Astrocyte (in vitro differentiated cells and primary cell): Measurements from ENCODE around the gene NFATC3. TPM values are rescaled to one million over a fixed set of nuclear protein-coding genes. Genes with fewer than 3 reads are reported as not detected.

Source experiments
- DNase-seq: peaks from one replicate; pipeline ENCODE4 v3.0.0-alpha.2; 2010; ENCODE audit warnings: low read depth
- FAIRE-seq: peaks from 2 replicates; lab custom pipeline; 2011; peaks lifted over from hg19 to GRCh38; lab: Jason Lieb, UNC
- H2AFZ ChIP-seq: 2 replicates; pipeline ENCODE4 v1.6.0; 2012; ENCODE audit warnings: low read depth, low read length, inconsistent platforms
- H3K27ac ChIP-seq: 2 replicates; pipeline ENCODE4 v1.5.1; 2011; ENCODE audit warnings: low read depth, low read length, inconsistent platforms
- H3K27me3 ChIP-seq: 2 replicates; pipeline ENCODE4 v1.6.0; 2011; ENCODE audit warnings: low read length, inconsistent platforms; ENCODE audit not compliant: insufficient read depth
- H3K36me3 ChIP-seq: 2 replicates; pipeline ENCODE4 v1.5.1; 2011; ENCODE audit warnings: low read length, inconsistent platforms; ENCODE audit not compliant: insufficient read depth
- H3K4me1 ChIP-seq: 2 replicates; pipeline ENCODE4 v1.5.1; 2011; ENCODE audit warnings: low read length, inconsistent platforms; ENCODE audit not compliant: insufficient read depth
- H3K4me2 ChIP-seq: 2 replicates; pipeline ENCODE4 v1.6.0; 2012; ENCODE audit warnings: low read length, inconsistent platforms
- H3K4me3 ChIP-seq: 2 replicates; pipeline ENCODE4 v1.5.1; 2011; ENCODE audit warnings: low read depth, mild to moderate bottlenecking, low read length, inconsistent platforms; ENCODE audit not compliant: insufficient read depth
- H3K79me2 ChIP-seq: 2 replicates; pipeline ENCODE4 v1.6.0; 2012; ENCODE audit warnings: mild to moderate bottlenecking, low read length, inconsistent platforms; ENCODE audit not compliant: insufficient read depth
- H3K9ac ChIP-seq: 2 replicates; pipeline ENCODE4 v1.6.0; 2012; ENCODE audit warnings: mild to moderate bottlenecking, low read length, inconsistent platforms
- H3K9me3 ChIP-seq: 2 replicates; pipeline ENCODE4 v1.5.1; 2012; ENCODE audit warnings: low read depth, mild to moderate bottlenecking, low read length, inconsistent platforms; ENCODE audit not compliant: insufficient read depth
- H4K20me1 ChIP-seq: 2 replicates; pipeline ENCODE4 v1.6.0; 2012; ENCODE audit warnings: low read length, inconsistent platforms; ENCODE audit not compliant: insufficient read depth
- H3K27ac Mint-ChIP-seq: one replicate; pipeline ENCODE4 v1.8.0; 2021; ENCODE audit warnings: mild to moderate bottlenecking, mixed read lengths; ENCODE audit not compliant: unreplicated experiment
- H3K27me3 Mint-ChIP-seq: one replicate; pipeline ENCODE4 v1.8.0; 2021; ENCODE audit warnings: low read depth, mixed read lengths; ENCODE audit not compliant: unreplicated experiment
- H3K36me3 Mint-ChIP-seq: one replicate; pipeline ENCODE4 v1.8.0; 2021; ENCODE audit warnings: low read depth, mixed read lengths; ENCODE audit not compliant: unreplicated experiment
- H3K4me1 Mint-ChIP-seq: one replicate; pipeline ENCODE4 v1.8.0; 2021; ENCODE audit warnings: low read depth, mixed read lengths; ENCODE audit not compliant: unreplicated experiment
- H3K4me3 Mint-ChIP-seq: one replicate; pipeline ENCODE4 v1.8.0; 2021; ENCODE audit warnings: mild to moderate bottlenecking, moderate library complexity, mixed read lengths; ENCODE audit not compliant: unreplicated experiment
- H3K9me3 Mint-ChIP-seq: one replicate; pipeline ENCODE4 v1.8.0; 2021; ENCODE audit warnings: mild to moderate bottlenecking, mixed read lengths; ENCODE audit not compliant: unreplicated experiment
- EZH2 ChIP-seq: IDR thresholded peaks from 2 replicates; pipeline ENCODE4 v1.6.1; 2012; ENCODE audit warnings: mild to moderate bottlenecking, low read length, inconsistent platforms; ENCODE audit not compliant: insufficient read depth
- total RNA-seq: library from RNA; stranded (reverse); gene quantifications from 2 replicates; pipeline ENCODE4 v1.2.1, GENCODE V29; 2021
- TF ChIP-seq, protein P1 (sequence below): IDR thresholded peaks from 2 replicates; pipeline ENCODE4 v1.5.1; 2011; ENCODE audit warnings: low read depth, mild to moderate bottlenecking, inconsistent platforms, low read length, moderate library complexity; ENCODE audit not compliant: insufficient read depth

Gene NFATC3
- total RNA-seq, 1 donor from 2014 or later, result 34.0 TPM

- TF ChIP-seq, protein P1, sequence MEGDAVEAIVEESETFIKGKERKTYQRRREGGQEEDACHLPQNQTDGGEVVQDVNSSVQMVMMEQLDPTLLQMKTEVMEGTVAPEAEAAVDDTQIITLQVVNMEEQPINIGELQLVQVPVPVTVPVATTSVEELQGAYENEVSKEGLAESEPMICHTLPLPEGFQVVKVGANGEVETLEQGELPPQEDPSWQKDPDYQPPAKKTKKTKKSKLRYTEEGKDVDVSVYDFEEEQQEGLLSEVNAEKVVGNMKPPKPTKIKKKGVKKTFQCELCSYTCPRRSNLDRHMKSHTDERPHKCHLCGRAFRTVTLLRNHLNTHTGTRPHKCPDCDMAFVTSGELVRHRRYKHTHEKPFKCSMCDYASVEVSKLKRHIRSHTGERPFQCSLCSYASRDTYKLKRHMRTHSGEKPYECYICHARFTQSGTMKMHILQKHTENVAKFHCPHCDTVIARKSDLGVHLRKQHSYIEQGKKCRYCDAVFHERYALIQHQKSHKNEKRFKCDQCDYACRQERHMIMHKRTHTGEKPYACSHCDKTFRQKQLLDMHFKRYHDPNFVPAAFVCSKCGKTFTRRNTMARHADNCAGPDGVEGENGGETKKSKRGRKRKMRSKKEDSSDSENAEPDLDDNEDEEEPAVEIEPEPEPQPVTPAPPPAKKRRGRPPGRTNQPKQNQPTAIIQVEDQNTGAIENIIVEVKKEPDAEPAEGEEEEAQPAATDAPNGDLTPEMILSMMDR, result no peak
- no peak for TF ChIP-seq EZH2
- Histone ChIP-seq H3K4me3 (no peak overlapping the region), H3K4me1 (peaks cover 24% of the 10 kb centered on the region), H3K9me3 (no peaks in the 10 kb centered on the region), H3K4me2 (no peak overlapping the region), H3K27me3 (no peaks in the 10 kb centered on the region), H2AFZ (no peak overlapping the region), H3K79me2 (no peaks in the 10 kb centered on the region), H3K27ac (no peak overlapping the region), H3K36me3 (peaks cover 14% of the 10 kb centered on the region), H3K9ac (no peak overlapping the region), H4K20me1 (peaks cover 5% of the 10 kb centered on the region)
- no peak for DNase-seq
- Mint-ChIP-seq H3K4me3 (no peak overlapping the region), H3K27ac (no peak overlapping the region), H3K4me1 (peaks cover 18% of the 10 kb centered on the region), H3K36me3 (peaks cover 20% of the 10 kb centered on the region), H3K27me3 (no peaks in the 10 kb centered on the region), H3K9me3 (no peaks in the 10 kb centered on the region)
- no peak for FAIRE-seq
Observed at GRCh38 chr16:68068926-68069325, 16.2 kb upstream of the NFATC3 start.

DNA sequence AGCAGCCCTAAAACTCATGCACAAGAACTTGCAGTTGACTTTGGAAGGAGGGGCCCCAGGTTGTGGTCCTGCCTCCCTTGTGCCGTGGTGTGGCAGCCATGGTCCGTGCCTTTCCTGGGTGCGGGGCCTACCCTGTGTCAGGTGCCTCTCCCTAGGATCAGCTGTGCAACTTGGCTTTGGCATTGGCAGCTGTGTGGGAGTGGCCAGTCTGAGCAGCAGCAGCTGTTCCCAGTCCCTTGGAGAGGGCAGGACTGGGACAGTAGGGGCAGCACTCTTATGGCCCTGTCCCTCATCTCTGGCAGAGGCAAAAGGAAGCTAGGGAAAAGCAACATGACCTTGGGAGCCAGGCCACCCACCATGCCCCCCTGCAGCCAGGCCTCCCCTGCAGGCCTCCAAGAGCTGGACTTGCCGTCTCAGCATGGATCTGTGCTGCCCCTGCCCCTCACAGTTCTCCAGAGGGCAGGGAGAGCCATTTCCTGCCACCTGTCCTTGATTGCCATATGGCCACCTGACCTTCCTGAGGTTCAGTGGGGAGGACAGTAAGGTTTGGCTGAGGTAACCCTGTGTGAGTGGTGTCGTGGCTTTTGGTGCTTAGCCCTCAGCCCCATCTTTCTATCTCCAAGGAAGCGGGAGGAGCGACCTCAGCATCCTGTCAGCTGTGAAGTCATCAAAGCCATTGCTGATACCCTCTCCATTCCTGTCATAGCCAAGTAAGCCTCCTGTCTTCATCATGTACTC, 15.5 kb upstream of the NFATC3 start:
- peaks cover 26% of the 10 kb centered on the region for H3K36me3 Mint-ChIP-seq
- DNase-seq, result no peak
- no peak overlapping the region for H3K4me2 ChIP-seq
- no peak overlapping the region for H2AFZ ChIP-seq
- H3K9me3 Mint-ChIP-seq, result no peaks in the 10 kb centered on the region
- H3K9me3 ChIP-seq, result no peaks in the 10 kb centered on the region
- no peak overlapping the region for H3K27ac Mint-ChIP-seq
- H3K4me3 ChIP-seq, result no peak overlapping the region
- no peak overlapping the region for H3K4me3 Mint-ChIP-seq
- peaks cover 20% of the 10 kb centered on the region for H3K36me3 ChIP-seq
- H3K4me1 ChIP-seq, result peaks cover 16% of the 10 kb centered on the region
- no peaks in the 10 kb centered on the region for H3K27me3 ChIP-seq
- H3K79me2 ChIP-seq, result no peaks in the 10 kb centered on the region
- peaks cover 2% of the 10 kb centered on the region for H4K20me1 ChIP-seq
- no peak overlapping the region for H3K27ac ChIP-seq
- H3K27me3 Mint-ChIP-seq, result no peaks in the 10 kb centered on the region
- no peak for FAIRE-seq
- TF ChIP-seq, protein P1, result no peak
- TF ChIP-seq EZH2, result no peak
- no peak overlapping the region for H3K9ac ChIP-seq
- peaks cover 15% of the 10 kb centered on the region for H3K4me1 Mint-ChIP-seq

DNA sequence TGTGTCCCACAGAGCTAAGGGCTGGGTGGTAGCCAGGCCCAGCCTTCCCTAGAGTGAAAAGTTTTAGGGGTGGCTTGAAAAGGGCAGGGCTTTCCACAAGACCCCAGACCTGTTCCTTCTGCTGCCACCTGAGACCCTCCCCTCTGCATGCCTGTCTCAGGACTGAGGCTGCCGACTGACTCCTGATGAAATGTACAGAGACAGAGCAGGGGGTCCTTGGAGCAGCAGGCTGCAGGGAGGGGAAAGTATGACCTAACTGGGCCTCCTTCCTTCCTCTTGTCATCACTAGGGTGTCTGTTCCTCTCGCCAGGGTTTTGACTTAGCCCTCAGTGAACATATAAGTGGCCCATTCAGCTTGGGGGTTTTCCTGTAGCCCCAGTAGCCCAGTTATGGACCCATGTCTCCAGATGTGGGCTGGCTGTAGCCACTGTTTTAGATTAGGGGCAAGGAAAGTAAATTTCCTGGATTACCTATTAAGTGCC, 14.9 kb upstream of the NFATC3 start:
- Histone ChIP-seq H3K4me3 (no peak overlapping the region), H2AFZ (no peak overlapping the region), H3K4me1 (peaks cover 10% of the 10 kb centered on the region), H3K27me3 (no peaks in the 10 kb centered on the region), H3K9ac (no peak overlapping the region), H3K9me3 (no peaks in the 10 kb centered on the region), H3K4me2 (no peak overlapping the region), H3K27ac (no peak overlapping the region), H3K79me2 (no peaks in the 10 kb centered on the region), H4K20me1 (no peaks in the 10 kb centered on the region), H3K36me3 (peaks cover 20% of the 10 kb centered on the region)
- Mint-ChIP-seq H3K27ac (no peak overlapping the region), H3K4me1 (peaks cover 10% of the 10 kb centered on the region), H3K27me3 (no peaks in the 10 kb centered on the region), H3K36me3 (peaks cover 30% of the 10 kb centered on the region), H3K9me3 (no peaks in the 10 kb centered on the region), H3K4me3 (no peak overlapping the region)
- TF ChIP-seq EZH2, result no peak
- TF ChIP-seq, protein P1, result no peak
- DNase-seq, result no peak
- FAIRE-seq, result no peak
